Stimulated activated naive CD8-positive, alpha-beta T cell treated with anti-CD3 and anti-CD28 coated beads, Interleukin-15, Interleukin-2, amounts not matched to agents 100 U/mL and 50 U/mL, for 24 hours (primary cell): ENCODE results near the gene PTPDC1.

Source experiments
- ATAC-seq: fragments of 150-1000 bp; cut with Tn5 transposase; one replicate; pipeline ENCODE4 v1.10.0; 2021
- DNase-seq: peaks from one replicate; pipeline ENCODE4 v3.0.0; 2021

The PTPDC1 gene, protein sequence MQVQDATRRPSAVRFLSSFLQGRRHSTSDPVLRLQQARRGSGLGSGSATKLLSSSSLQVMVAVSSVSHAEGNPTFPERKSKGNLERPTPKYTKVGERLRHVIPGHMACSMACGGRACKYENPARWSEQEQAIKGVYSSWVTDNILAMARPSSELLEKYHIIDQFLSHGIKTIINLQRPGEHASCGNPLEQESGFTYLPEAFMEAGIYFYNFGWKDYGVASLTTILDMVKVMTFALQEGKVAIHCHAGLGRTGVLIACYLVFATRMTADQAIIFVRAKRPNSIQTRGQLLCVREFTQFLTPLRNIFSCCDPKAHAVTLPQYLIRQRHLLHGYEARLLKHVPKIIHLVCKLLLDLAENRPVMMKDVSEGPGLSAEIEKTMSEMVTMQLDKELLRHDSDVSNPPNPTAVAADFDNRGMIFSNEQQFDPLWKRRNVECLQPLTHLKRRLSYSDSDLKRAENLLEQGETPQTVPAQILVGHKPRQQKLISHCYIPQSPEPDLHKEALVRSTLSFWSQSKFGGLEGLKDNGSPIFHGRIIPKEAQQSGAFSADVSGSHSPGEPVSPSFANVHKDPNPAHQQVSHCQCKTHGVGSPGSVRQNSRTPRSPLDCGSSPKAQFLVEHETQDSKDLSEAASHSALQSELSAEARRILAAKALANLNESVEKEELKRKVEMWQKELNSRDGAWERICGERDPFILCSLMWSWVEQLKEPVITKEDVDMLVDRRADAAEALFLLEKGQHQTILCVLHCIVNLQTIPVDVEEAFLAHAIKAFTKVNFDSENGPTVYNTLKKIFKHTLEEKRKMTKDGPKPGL

GRCh38 chr9:94084314-94084713 lies at the start of gene PTPDC1:
PTPDC1 (plus strand) TSS chr9:94084464; CDS start chr9:94084531, 67 bp downstream.
- DNase-seq = no peak

DNA sequence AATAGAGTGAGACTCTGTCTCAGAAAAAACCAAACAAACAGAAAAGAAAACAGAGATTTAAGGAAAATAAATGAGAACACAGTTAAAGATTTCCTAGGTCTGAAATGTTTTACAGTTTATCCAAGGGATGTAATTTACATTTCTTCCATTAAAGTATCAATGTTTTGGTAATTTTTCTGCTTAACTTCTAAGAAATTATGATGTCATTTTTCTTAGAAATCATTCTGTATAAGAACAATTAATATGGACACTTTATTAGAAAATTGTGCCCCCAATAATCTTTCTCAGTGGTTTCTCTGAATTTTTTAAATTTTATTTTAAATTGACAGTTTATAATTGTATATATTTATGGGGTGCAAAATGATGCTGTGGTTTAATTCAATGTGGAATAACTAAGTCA lies 49.8 kb upstream of the PTPDC1 start:
- ATAC-seq = no peak
- DNase-seq = no peak

More at GRCh38 chr9:94084314-94084713, at the start of gene PTPDC1:
- peak; percentile 40 for ATAC-seq

GRCh38 chr9:94039786-94040185 lies 44.5 kb upstream of the PTPDC1 start:
- ATAC-seq = no peak

DNA sequence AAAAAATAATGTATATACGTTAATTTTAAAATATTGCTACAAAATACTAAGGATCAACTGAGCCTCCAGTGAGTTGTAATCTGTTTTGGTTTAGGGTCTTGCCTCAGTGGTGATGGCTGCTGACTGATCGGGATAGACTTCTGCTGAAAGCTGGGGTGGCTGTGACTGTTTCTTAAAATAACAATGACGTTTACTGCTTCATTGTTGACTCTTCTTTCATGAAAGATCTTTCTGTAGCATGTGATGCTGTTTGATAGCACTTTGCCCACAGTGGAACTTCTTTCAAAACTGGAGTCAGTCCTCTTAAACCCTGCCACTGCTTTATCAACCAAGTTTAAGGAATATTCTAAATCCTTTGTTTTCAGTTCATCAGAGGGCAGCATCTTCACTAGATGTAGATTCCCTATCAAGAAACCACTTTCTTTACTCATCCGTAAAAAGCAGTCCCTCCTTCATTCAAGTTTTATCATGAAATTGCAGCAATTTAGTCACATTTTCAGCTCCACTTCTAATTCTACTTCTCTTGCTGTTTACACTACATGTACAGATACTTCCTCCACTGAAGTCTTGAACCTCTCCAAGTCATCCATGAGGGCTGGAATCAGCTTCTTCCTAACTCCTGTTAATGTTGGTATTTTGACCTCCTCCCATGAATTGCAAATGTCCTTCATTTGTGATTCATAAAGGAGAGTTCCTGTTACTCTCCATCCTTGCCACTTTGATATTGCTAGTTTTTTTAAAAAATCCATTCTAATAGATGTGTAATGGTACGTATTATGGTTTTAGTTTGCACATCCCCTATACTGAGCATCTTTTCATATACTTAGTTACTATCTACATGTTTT lies 41.5 kb upstream of the PTPDC1 start:
- DNase-seq = no peak
- ATAC-seq = no peak

More at GRCh38 chr9:94039786-94040185, 44.5 kb upstream of the PTPDC1 start:
- DNase-seq = no peak

- DNase-seq (no peak), ATAC-seq (no peak)
These were observed 29.5 kb upstream of the PTPDC1 start for GRCh38 chr9:94054716-94055115.

- DNase-seq = no peak
- no peak for ATAC-seq
These were observed 27.8 kb upstream of the PTPDC1 start for GRCh38 chr9:94056442-94056974.

DNA sequence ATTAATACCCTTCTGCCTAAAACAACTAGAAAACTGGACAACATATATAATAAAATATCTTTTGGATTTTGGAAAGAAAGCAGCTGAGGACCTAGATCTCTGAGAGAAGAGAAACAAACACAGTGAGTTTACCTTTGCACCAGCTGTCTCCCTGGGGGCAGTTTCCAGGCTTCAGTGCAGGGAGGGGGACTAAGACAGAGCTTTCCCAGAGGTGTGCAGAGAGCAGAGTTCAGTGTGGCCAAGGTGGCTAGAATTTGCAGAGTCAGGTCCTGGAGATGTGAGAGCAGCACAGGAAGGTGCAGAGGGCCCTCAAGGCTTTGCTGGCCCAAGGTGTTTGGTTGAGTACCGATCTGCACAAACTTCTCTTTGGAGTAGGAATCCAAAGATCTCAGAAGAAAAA lies 26.3 kb upstream of the PTPDC1 start:
- ATAC-seq (no peak), DNase-seq (no peak)

DNA sequence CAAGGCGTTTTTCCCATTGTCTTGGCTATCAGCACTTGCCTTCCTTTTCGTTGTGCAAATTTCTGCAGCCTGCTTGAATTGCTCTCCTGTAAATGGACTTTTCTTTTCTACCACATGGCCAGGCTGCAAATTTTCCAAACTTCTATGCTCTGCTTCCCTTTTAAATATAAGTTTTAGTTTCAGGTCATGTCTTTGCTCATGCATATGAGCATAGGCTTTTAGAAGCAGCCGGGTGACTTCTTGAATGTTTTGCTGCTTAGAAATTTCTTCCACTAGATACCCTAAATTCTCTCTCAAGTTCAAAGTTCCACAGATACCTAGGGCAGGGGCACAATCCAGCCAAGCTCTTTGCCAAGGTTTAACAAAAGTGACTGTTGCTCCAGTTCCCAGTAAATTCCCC lies 22.4 kb upstream of the PTPDC1 start:
- ATAC-seq = no peak
- DNase-seq = no peak

GRCh38 chr9:94065535-94065961 lies 18.7 kb upstream of the PTPDC1 start:
- ATAC-seq (peak; percentile 52), DNase-seq (peak; percentile 75)

- no peak for ATAC-seq
- no peak for DNase-seq
These were observed 16.0 kb upstream of the PTPDC1 start for GRCh38 chr9:94068257-94068656.

- no peak for DNase-seq
- ATAC-seq = no peak
These were observed 7.7 kb upstream of the PTPDC1 start for GRCh38 chr9:94076557-94076956.

DNA sequence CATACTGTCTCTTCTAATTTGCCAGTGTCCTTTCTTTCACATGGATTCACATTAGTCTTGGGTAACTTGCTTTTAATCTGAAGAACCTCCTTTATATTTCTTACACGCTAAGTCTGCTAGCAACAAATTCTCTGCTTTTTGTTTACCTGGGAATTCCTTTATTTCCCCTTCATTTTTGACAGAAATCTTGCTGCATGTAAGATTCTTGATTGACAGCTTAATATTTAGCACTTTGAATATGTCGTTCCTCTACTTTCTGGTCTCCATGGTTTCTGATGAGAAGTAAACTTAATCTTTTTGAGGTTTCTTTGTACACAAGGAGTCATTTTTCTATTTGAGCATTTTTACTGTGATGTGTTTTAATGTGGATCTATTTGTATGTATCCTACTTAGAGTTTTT lies 6.2 kb upstream of the PTPDC1 start:
- ATAC-seq (no peak), DNase-seq (no peak)

DNA sequence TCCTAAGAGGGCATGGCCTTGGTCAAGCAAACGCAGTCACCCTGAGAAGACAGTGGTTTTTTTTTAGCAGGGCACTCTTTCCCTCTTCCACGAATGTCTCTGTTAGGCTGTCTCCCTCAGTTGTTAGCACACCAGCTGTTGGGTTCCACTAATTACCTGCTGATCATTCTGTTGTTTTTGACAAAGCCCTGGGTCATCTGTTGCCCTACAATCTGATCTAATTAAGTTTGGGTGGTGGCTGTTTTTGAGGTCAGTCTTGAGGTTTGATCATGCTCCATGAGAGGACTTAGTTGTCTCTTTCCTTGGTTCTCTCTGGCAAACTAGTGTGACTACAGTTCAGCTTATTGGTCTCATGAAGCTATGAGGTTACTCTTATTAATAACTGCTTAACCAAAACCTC lies 5.0 kb upstream of the PTPDC1 start:
- DNase-seq (no peak), ATAC-seq (no peak)

DNA sequence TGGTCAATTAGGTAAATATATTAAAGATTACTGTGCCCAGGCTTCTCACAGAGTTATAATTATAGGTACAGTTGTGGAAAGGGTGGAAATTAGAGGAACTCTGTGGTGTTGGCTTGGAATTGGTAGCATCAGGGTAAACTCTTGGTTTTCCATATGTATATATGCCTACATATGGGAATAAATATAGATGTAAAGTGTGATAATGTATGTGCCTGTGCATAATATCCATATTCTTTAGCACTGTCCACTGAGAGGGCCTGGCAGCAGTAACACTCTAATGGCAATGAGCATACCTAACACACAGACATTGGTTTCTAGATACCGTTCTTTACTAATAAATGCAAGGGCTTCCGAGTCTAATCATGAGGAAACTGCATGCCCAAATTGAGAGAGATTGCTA lies 4.0 kb upstream of the PTPDC1 start:
- ATAC-seq (no peak), DNase-seq (no peak)

DNA sequence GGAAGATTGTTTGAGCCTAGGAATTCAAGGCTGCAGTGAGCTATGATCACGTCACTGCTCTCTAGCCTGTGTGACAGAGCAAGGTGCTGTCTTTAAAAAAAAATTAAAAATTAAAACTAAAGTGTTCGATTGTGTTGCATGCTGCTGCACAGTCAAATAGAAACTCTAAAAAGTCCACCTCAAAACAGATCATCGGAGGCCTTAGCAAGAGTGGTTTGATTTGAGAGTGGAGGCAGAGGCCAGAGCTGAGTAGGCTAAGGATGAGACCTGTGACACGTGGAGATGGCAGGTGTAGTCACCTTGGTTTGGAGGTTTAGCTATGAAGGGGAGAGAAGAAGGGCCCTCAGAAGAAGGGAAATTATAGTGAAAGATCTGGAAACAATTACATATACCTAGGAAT lies 2.8 kb upstream of the PTPDC1 start:
- DNase-seq (no peak), ATAC-seq (peak; percentile 36)

DNA sequence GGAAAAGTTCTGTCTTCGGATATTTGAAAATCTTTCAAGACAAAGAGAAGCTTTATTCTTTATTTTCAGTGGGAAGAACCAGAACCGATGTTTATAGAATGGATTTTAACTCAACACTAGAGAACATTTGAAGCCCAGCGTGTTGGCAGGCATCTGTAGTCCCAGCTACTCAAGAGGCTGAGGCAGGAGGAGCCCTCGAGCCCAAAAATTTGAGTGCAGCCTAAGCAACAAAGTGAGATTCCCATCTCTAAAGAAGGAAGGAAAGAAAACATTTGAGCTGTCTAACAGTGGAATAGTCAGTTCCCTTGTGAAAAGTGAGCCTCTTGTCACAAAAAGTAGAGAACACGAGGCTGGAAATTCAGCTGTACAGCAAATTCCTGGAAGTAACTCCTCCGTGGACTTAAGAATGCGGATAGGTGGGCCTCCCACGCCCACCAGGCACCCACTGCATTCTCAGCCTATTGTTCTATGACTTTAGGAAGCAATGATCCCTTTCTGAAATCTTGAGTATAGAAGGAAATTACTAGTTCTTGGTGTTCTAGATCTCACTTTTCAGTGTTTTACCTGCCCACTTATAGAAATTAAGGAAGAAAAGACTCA lies 2.3 kb upstream of the PTPDC1 start:
- ATAC-seq = no peak
- DNase-seq = no peak

- DNase-seq (no peak), ATAC-seq (no peak)
These were observed 1.7 kb upstream of the PTPDC1 start for GRCh38 chr9:94082553-94082952.

DNA sequence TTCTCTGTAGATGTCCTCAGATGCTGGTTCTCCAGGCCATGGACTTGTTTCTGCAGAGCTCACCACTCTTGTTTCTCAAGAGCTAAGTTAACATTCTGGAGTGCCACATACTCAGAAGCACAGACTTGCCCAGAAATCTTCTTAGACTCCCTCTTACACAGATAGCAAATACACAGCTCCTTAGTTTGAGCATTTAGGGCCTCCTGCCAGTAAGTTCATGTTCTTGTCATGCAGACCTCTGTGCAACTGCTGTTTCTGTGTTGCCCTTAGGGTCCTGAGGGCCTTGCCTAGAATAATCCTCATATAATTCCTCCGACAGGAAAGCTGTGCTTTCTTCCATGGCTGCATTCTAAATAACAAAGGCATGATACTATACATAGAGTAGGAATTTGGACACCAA lies 1.3 kb upstream of the PTPDC1 start:
- DNase-seq (no peak), ATAC-seq (no peak)

- ATAC-seq (no peak), DNase-seq (no peak)
These were observed 880 bp upstream of the PTPDC1 start for GRCh38 chr9:94083384-94083783.

DNA sequence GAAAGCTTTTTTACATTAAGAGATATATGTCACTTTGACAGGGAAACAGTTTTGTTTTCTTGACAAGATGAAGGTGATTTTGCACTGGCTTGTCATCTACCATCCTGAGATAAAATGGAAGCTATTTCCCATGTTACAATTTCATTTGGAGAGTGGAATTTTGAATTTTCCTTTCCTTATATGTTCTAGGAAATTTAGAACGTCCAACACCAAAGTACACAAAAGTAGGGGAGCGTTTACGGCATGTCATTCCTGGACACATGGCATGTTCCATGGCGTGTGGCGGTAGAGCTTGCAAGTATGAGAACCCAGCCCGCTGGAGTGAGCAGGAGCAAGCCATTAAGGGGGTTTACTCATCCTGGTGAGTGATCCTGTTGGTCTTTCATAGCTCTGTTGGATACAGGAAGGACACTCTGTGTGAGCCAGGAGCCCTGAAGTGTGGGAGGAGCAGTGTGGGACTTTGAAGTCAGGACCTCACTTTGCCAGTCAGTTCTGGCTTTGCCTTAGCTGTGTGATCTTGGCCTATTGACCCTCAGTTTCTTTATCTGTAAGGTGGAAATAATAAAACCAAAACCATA lies 887 bp downstream of the PTPDC1 start:
- DNase-seq (no peak), ATAC-seq (no peak)
